ENCODE results near the gene STX8.

Gene STX8

DNA sequence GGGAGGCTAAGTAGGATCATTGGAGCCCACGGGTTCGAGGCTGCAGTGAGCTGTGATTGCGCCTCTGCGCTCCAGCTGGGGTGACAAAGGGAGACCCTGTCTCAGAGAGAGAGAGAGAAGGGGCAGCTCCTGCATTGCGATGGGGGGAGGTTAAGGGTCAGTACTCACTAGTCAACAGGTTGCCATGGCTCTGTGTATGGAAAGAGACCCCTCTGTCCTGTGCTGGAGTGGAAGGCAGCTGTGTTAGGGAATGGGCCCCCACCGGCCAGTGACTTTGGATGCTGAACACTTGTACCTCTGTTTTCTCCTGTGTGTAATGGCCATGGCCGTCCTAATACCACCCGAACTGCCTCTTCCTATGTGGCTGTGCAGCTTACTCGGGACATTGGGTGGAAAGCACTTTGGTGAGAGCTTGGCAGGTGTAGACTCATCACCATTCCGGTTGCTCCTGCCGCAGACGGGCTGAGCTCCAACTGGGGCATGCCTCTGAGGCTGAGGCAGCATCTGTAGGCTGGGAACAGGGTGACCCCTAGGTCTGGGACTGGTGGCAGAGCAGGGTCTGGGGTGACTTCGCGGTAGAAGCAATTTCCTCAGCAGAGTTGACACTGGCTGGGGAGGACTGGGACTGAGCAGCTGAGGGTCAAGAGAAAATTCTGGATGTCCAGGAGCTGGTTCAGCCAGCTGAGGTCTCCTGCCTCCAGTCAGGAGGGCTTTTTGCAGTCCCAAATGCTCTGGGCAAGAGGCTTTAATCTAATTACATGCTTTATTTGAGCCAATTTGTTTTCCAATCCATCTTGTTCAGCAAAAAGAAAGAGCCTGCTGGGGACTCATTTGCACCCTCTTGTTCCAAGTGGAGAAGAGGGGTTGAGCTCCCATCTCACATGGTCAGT lies 369.9 kb downstream of the STX8 start:
- no peaks in the 10 kb centered on the region for H3K27me3 ChIP-seq (ENCODE audit: control insufficient read depth, insufficient read depth, low read length)
- H3K4me1 ChIP-seq (ENCODE audit: control insufficient read depth, insufficient read depth, low read length), result no peaks in the 10 kb centered on the region
- no peak overlapping the region for H3K4me3 ChIP-seq (ENCODE audit: low read depth, low read length)
- H3K9me3 ChIP-seq (ENCODE audit: control insufficient read depth, insufficient read depth, low read length), result no peaks in the 10 kb centered on the region
- no peaks in the 10 kb centered on the region for H3K36me3 ChIP-seq (ENCODE audit: control insufficient read depth, insufficient read depth, low read length)
- no peak overlapping the region for H3K9ac ChIP-seq (ENCODE audit: low read depth, low read length)
- H3K27ac ChIP-seq (ENCODE audit: low read depth, low read length), result no peak overlapping the region

DNA sequence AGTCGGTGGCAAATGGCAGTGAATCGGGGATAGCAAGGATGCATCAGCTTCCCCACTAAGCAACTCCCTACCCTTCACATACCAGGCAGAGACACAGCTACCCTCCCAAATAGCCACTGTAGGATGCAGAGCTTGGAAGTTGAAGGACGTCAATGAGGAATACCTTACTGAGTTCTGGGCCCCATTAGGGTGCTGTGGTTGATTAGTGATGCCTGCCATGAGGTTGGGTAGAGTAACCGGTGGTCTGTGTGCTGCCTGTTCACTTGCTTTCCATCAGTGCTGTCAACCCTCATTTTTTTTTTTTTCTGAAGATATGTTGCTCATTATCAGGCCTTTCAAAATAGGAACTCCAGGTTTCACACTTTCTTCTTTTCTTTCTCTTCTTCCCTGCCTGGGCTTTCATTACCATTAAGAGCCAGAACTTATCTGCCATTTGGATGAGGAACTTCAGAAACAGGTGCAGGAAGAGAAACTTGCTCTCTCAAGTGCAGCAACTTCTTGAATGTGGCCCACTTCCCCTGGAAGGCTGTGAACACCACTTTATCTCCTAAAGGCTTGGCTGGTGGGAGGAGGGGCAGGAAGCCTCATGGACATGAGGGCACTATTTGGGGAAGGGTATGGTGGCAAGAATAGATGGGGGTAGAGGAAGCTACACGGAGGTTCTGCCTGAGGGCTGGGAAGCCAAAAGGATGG lies 370.8 kb downstream of the STX8 start:
- H3K36me3 ChIP-seq (ENCODE audit: control insufficient read depth, insufficient read depth, low read length), result no peaks in the 10 kb centered on the region
- no peaks in the 10 kb centered on the region for H3K27me3 ChIP-seq (ENCODE audit: control insufficient read depth, insufficient read depth, low read length)
- H3K4me3 ChIP-seq (ENCODE audit: low read depth, low read length), result no peak overlapping the region
- no peak overlapping the region for H3K9ac ChIP-seq (ENCODE audit: low read depth, low read length)
- H3K9me3 ChIP-seq (ENCODE audit: control insufficient read depth, insufficient read depth, low read length), result no peaks in the 10 kb centered on the region
- H3K4me1 ChIP-seq (ENCODE audit: control insufficient read depth, insufficient read depth, low read length), result no peaks in the 10 kb centered on the region; the same call in 1 of the 2 replicates
- no peak overlapping the region for H3K27ac ChIP-seq (ENCODE audit: low read depth, low read length)

DNA sequence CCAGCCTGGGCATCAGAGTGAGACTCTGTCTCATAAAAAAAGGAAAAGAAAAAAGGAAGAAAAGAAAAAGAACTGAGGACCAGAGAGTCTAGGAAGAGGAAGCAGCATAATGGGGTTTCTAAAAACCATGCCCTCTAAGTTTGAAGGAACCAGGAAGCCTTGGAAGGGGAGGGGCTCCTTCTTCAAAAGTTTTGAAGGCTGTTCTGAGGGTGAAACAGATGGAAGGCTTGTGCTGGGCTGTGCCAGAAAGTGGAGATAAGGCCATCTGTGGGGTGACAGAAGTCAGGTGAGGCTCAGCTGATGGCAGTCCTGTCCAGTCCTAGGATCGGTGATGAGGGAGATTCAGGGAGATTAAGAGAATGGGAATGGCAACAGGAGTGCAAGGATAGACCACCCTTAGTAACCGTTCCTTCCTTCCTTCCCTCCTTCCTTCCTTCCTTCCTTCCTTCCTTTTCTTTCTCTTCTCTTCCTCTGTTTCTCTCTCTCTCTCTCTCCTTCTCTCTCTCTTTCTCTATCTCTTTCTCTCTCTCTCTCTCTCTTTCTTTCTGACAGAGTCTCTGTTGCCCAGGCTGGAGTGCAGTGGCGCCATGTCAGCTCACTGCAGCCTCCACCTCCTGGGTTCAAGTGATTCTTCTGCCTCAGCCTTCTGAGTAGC lies 371.7 kb downstream of the STX8 start:
- no peak overlapping the region for H3K9ac ChIP-seq (ENCODE audit: low read depth, low read length)
- H3K4me1 ChIP-seq (ENCODE audit: control insufficient read depth, insufficient read depth, low read length), result no peaks in the 10 kb centered on the region; the same call in 1 of the 2 replicates
- no peaks in the 10 kb centered on the region for H3K27me3 ChIP-seq (ENCODE audit: control insufficient read depth, insufficient read depth, low read length)
- no peaks in the 10 kb centered on the region for H3K9me3 ChIP-seq (ENCODE audit: control insufficient read depth, insufficient read depth, low read length)
- no peak overlapping the region for H3K27ac ChIP-seq (ENCODE audit: low read depth, low read length)
- no peak overlapping the region for H3K4me3 ChIP-seq (ENCODE audit: low read depth, low read length)
- no peaks in the 10 kb centered on the region for H3K36me3 ChIP-seq (ENCODE audit: control insufficient read depth, insufficient read depth, low read length)

DNA sequence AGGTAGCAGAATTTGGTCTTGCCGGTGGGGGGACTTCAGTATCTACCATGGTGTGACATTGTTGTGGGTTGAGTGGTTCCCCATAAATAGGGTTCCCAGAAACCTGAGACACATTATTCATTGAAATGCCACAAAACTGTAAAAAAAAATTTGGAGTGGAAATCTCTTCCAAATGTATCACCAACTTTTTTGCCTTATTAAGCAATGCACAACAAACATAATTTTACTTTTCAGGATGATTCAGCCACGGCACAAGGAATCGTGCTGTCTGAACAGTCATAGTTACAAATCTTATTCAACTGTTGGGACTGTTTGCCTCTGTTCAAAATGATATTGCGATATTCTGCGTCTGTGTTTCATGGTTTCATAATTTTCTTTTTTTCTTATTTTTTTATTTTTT lies 373.1 kb downstream of the STX8 start:
- Histone ChIP-seq H3K4me3 (ENCODE audit: low read depth, low read length) (no peak overlapping the region), H3K4me1 (ENCODE audit: control insufficient read depth, insufficient read depth, low read length) (no peaks in the 10 kb centered on the region; the same call in 1 of the 2 replicates), H3K9ac (ENCODE audit: low read depth, low read length) (no peak overlapping the region), H3K36me3 (ENCODE audit: control insufficient read depth, insufficient read depth, low read length) (no peaks in the 10 kb centered on the region), H3K27me3 (ENCODE audit: control insufficient read depth, insufficient read depth, low read length) (no peaks in the 10 kb centered on the region), H3K27ac (ENCODE audit: low read depth, low read length) (no peak overlapping the region), H3K9me3 (ENCODE audit: control insufficient read depth, insufficient read depth, low read length) (no peaks in the 10 kb centered on the region)

DNA sequence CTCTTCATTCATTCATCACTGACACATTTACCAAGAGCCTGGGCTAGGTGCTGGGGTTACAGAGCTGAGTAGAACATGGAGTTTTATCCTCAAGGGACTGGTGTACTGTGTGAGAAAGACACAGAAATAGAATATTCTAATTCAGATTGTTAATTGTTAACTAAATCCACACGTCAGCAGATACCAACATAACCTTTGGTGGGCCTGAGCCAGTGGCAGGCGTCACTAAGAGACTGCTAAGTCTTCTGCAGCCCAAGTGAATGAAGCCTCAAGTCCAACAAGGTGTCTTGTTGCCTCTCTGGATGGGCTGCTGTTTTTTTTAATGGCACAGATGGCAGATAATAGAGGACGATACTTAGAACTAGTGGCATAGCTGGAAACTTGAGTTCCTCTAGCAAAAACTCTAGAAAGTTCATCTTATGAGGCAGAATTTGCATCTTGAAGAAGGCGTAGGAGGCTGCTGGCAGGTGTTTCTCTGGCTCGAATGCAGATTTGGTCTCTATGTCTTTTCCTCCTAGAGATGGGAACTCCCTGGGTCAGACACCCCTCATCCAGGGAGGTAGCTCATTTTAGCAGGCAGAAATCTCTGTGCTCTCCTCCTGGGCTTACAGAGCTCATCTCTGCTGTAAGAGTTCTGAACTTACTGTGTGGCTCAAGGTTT lies 374.8 kb downstream of the STX8 start:
- no peak overlapping the region for H3K4me3 ChIP-seq (ENCODE audit: low read depth, low read length)
- H3K9ac ChIP-seq (ENCODE audit: low read depth, low read length), result no peak overlapping the region
- H3K27me3 ChIP-seq (ENCODE audit: control insufficient read depth, insufficient read depth, low read length), result no peaks in the 10 kb centered on the region
- no peak overlapping the region for H3K27ac ChIP-seq (ENCODE audit: low read depth, low read length)
- H3K4me1 ChIP-seq (ENCODE audit: control insufficient read depth, insufficient read depth, low read length), result peaks cover 5% of the 10 kb centered on the region
- no peaks in the 10 kb centered on the region for H3K36me3 ChIP-seq (ENCODE audit: control insufficient read depth, insufficient read depth, low read length)
- H3K9me3 ChIP-seq (ENCODE audit: control insufficient read depth, insufficient read depth, low read length), result no peaks in the 10 kb centered on the region
